HG03439 (cell line): ENCODE results near the gene SMIM24.
"Not testable (repeated sequence)": the region's sequence is repeated elsewhere in the genome, so short reads cannot be mapped to it uniquely, and the experiment has no call there.

Experiments
- ATAC-seq: cut with Tn5 transposase; IDR thresholded peaks from one replicate; pipeline ENCODE4 v1.9.1; 2021; ENCODE audit warnings: mild to moderate bottlenecking, moderate library complexity; ENCODE audit not compliant: unreplicated experiment

Gene SMIM24

GRCh38 chr19:3440082-3440481 lies 40.2 kb downstream of the SMIM24 start:
- ATAC-seq: no peak

DNA sequence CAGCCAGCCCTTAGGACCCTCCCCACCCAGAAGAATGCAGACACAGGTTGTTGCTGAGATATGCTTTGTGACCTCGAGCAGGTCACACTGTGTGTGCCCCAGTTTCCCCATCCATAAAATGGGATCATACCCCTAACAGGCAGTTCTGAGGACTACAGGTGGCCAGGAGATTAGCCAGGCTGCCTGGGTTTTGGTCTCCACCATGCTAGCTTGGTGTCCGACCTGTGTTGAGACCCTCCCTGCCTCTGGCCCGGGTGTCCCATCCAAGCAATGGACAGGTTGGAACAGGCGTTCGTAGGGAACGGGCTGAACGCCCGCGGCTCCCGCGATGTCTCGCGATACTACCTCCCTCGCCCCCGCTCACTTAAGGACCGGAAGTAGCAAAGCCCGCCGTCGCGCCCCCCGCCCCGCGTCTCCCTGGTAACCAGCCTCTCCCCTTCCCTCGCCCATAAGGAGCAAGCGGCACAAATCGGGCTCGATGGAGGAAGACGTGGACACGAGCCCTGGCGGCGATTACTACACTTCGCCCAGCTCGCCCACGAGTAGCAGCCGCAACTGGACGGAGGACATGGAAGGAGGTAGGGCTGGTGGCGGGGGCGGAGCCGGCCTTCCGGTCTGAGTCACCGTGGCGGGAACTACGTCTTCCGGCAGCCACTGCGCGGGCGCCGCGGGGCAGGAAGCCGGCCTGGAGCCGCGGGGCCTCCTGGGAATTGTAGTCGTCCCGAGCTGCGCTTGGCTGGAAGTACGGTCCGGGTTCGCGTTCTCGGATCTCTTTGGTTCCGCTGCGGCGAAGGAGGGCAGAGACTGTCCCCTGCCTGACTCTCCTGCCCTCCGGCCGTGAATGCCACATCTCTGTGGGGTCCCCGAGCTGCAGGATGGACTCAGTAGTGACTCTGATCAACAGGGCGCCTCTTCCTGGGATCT lies 45.4 kb downstream of the SMIM24 start:
- peak; percentile 75 for ATAC-seq

- no peak for ATAC-seq
These were observed 46.4 kb downstream of the SMIM24 start for GRCh38 chr19:3433805-3434540.

- no peak for ATAC-seq
These were observed 47.0 kb downstream of the SMIM24 start for GRCh38 chr19:3433313-3433712.

- ATAC-seq: no peak
These were observed 48.4 kb downstream of the SMIM24 start for GRCh38 chr19:3431760-3432397.

GRCh38 chr19:3430366-3430680 lies 50.0 kb downstream of the SMIM24 start:
- not testable (repeated sequence) for ATAC-seq

GRCh38 chr19:3426433-3426832 lies 53.9 kb downstream of the SMIM24 start:
- no peak for ATAC-seq
